CD4-positive, alpha-beta T cell treated with Interleukin-6 for 4 hours (primary cell): ENCODE results near the gene RPL19.

Source experiments
- DNase-seq: peaks from one replicate; pipeline ENCODE4 v3.0.0-alpha.2; 2020; ENCODE audit warnings: mixed read lengths

Gene RPL19

GRCh38 chr17:39173526-39174274 lies 26.4 kb upstream of the RPL19 start:
- no peak for DNase-seq

GRCh38 chr17:39174920-39175694 lies 25.0 kb upstream of the RPL19 start:
- peak; percentile 87 for DNase-seq

- no peak for DNase-seq
Measured at GRCh38 chr17:39175695-39176093, 24.4 kb upstream of the RPL19 start.

- no peak for DNase-seq
Measured at GRCh38 chr17:39177256-39177655, 22.8 kb upstream of the RPL19 start.

- no peak for DNase-seq
Measured at GRCh38 chr17:39178536-39178935, 21.5 kb upstream of the RPL19 start.

GRCh38 chr17:39181303-39181702 lies 18.8 kb upstream of the RPL19 start:
- no peak for DNase-seq

- no peak for DNase-seq
Measured at GRCh38 chr17:39183045-39183444, 17.0 kb upstream of the RPL19 start.

GRCh38 chr17:39183720-39184119 lies 16.4 kb upstream of the RPL19 start:
- no peak for DNase-seq

GRCh38 chr17:39186481-39187002 lies 13.5 kb upstream of the RPL19 start:
- no peak for DNase-seq

- no peak for DNase-seq
Measured at GRCh38 chr17:39187152-39187830, 12.8 kb upstream of the RPL19 start.

GRCh38 chr17:39191750-39192510 lies 8.2 kb upstream of the RPL19 start:
- no peak for DNase-seq

GRCh38 chr17:39192901-39193300 lies 7.2 kb upstream of the RPL19 start:
- no peak for DNase-seq

- no peak for DNase-seq
Measured at GRCh38 chr17:39193346-39193745, 6.7 kb upstream of the RPL19 start.

- DNase-seq: no peak
Measured at GRCh38 chr17:39194089-39194984, 5.7 kb upstream of the RPL19 start.

GRCh38 chr17:39194985-39195524 lies 5.0 kb upstream of the RPL19 start:
- no peak for DNase-seq

- DNase-seq: peak; percentile 13
Measured at GRCh38 chr17:39195568-39196160, 4.4 kb upstream of the RPL19 start.

- DNase-seq: no peak
Measured at GRCh38 chr17:39196241-39196807, 3.8 kb upstream of the RPL19 start.

- DNase-seq: peak; percentile 21
Measured at GRCh38 chr17:39196808-39197291, 3.2 kb upstream of the RPL19 start.

- DNase-seq: peak; percentile 86
Measured at GRCh38 chr17:39197380-39198185, 2.5 kb upstream of the RPL19 start, which contains the start of gene CACNB1. Gene CACNB1 (minus strand): TSS chr17:39197669. CDS start chr17:39197495, 174 bp downstream.
